Measurements from ENCODE around the gene PKLR.
"Not testable (repeated sequence)": the region's sequence is repeated elsewhere in the genome, so short reads cannot be mapped to it uniquely, and the experiment has no call there.

The PKLR gene

DNA sequence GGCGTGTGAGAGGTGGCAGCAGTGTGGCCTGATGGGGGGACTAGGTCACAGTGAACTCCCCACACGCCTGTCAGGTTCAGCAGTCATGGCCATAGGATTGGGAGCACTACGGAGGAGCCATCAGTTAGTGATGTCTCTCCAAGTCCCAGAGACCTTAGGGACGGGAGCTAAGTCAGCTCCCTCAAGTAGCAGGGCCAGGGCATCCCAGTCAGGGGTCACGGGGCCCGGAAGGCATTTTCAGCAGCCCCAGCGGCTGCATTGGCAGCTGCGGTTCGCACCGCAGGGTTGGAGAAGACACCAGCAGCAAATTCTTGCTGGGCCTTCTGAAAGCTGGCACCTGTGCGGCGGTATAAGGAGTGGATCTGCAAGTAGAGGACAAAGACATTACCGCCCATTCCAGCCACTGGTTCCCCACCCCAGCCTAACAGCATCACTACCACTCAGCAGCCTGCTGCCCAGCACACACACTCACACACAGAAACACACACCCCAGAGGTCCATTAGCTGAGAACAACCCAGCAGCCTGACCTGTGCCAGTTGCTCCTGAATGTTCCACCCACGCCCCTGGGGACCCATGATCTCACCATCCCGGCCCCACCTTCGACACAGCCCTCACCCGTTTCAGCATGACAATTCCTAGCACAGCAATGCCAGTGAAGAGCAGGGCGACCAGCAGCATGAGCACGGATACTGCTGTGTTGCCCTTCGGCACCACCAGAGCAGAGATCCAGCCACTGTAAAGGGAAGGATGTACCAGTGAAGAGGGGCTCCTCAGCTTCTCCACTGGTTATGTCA, 45.0 kb downstream of the PKLR start:
- no peak for DNase-seq (ENCODE audit: low read depth in 1 of 2, low spot score in 1 of 2)

DNA sequence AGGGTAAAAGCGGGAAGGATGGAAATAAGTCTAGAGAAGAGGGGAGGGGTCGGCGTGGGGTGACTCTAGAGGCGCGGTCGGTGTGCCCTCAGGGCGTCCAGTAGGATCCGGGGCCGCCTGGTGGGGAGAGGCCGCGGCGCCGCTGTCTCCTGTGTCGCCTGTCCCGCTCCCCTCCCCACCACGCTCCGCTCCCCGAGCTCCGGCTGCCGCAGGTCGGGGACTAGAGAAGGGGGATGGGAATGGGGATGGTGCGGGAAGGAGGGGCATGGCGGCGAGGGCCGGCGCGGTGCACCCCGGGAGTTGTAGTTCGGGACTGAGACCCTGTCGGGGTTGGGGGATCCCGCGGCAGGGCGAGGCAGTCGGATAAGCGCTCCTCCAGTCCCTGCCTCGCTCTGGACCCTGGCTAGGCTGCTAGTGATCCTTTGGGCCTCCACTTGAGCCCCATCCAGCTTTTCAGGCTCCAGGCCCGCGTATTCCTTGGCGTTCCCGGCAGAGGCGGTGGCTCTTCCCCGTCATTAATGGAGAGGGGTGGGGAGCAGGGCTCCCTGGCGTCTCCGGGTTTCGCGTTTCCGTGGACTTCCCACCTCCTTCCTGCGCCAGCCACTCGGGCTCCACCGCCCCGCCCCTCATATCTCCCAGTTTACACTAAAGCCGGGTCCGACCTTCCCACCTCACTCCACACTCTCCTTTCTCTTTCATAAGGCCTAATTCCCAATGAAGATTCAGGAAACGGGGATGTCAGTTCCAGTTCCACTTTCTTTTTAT, 45.8 kb downstream of the PKLR start, which contains the start of gene ENTREP3:
ENTREP3 (minus strand) TSS at position 241 of the 765 bp plus-strand sequence. CDS start 606 bp downstream, outside the sequence.
- peak; percentile 39 to 65 for DNase-seq (ENCODE audit: low read depth in 1 of 2, low spot score in 1 of 2)

DNA sequence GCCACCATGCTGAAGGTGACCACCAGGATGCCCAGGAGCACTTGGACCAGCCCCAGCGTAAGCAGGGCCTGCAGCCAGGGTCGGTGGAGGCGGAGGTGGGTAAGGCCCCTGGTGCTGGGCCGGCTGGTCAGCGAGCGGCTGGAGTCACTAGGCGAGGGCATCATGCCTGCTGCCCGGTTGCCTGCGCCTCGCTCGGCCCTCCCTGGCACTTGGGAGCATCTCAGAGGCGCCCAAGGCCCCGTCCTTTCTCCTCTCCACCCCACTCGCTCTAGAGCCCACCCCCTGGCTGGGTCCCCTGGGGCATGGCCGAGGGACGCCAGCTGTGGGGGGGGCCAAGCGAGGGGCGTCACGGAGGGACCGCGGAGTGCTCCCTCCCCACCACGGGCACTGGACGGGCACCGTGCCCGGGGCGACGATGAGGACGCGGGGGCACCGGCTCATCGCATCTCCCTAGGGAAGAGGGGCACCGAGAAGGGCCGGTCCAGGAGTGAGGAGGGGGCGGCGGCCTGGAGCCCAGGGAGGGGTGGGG, 46.5 kb downstream of the PKLR start:
- DNase-seq (ENCODE audit: low read depth in 1 of 2, low spot score in 1 of 2) = no peak

DNA sequence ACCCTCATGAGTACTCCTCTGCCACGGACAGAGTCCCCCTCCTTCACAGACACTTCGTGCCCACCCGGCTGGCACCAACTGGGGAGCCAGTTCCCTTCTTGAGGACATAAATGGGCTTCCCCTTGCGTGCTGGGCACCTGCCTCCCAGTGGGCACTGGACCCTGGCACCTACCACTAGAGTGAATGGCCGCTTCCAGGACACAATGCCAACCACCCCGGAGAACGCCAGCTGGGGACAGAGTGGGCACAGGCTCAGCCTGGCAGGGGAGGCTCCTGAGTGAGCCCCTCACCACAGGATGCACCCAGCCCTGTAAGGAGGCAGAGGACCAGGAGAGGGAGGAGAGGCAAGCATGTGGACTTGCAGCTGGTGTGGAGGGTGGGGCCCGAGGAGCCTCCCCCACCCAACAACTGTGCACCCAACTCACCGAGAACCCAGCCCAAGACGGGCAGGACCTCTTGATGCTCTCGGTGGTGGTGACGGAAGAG, 47.0 kb downstream of the PKLR start:
- no peak for DNase-seq (ENCODE audit: low read depth in 1 of 2, low spot score in 1 of 2)

DNA sequence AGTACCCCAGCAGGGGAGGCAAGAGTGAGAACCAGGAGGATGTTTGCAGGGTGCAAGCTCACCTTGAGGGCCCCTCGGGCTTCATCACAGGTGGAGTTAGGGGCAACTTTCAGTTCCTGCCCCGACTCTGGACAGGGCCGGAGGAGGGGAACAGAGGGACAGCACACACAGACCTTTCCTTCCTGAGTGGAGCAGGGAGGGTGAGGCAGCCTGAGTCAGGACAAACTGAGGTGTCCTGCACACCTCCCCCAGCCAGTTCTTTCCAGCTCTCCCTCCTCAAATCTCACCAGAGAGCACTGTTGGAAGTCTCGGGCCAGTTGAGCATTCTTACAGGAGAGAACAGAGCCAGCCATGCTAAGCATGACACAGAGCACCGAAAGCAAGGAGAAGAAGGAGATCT, 47.4 kb downstream of the PKLR start:
- DNase-seq (ENCODE audit: low read depth in 1 of 2, low spot score in 1 of 2) = no peak

DNA sequence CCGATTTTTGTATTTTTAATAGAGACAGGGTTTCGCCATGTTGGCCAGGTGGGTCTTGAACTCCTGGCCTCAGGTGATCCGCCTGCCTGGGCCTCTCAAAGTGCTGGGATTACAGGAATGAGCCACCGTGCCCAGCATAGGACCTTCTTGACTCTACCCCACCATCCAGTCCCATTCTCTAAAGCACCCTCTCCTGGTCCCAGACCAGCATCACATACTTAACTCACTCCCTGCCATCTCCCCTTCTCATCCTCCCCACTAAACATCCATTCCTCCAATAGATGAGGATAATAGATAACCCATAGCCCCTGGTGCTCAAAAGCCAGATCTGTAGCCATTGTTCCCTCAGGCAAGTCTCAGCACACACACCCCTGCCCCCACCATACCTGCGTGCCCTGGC, 48.0 kb downstream of the PKLR start:
- DNase-seq (ENCODE audit: low read depth in 1 of 2, low spot score in 1 of 2) = no peak

DNA sequence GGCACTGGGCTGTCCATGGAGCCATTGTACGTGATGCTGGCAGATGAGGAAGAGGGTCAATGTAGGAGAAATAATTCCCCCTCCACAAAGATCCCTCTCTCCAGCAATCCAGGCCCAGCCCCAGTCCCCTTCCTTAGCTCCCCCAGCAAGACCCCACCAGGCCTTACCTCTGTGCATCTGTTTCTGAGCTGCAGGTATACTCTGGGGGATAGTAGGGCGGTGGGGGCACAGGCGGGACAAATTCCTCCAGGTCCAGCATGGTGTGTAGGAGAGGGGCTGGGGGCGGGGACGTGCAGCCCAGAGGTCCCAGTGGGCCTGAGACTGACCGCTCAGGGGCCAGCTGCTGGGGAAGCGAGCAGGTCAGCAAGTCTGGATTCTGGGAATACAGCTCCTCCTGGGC, 49.7 kb downstream of the PKLR start:
- DNase-seq (ENCODE audit: low read depth in 1 of 2, low spot score in 1 of 2) = no peak

DNA sequence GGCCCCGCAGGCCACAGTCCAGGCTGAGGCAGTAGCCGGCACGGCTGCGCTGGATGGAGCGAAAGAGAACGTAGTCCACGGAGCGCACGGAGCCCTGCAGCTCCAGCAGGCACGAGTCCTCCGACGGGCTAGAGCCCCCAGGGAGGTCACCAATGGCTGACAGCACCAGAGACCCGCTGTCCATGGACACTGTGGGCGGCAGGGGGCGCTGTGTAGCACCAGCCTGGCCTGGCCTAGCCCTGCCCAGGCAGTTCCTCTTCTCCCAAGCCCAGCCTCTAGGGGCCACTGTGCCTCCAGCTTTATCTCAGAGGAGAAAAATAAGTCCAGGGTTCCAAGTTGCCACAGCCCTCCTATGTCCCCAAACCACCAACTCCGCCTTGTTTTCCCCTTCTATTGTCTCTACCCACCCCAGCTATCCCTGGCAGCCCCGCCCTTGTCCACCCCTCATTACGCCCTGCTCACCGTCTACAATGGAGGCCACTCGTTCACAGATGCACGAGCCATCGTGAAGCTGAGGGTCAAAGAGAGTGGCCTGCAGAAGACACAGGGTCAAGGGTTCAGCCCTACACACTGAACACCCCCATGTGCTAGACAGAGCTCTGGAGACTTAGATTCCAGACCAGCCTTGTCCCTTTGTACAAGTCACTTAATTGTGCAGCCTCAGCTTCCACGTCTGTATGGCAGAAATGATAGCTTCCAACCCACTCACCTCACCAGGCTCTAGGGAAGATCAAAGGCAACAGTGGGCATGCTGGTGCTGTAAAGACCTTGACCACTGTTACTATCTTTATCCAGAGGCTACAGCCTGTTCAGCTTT, 50.4 kb downstream of the PKLR start:
- peak; percentile 95 to 96 for DNase-seq (ENCODE audit: low read depth in 1 of 2, low spot score in 1 of 2)

DNA sequence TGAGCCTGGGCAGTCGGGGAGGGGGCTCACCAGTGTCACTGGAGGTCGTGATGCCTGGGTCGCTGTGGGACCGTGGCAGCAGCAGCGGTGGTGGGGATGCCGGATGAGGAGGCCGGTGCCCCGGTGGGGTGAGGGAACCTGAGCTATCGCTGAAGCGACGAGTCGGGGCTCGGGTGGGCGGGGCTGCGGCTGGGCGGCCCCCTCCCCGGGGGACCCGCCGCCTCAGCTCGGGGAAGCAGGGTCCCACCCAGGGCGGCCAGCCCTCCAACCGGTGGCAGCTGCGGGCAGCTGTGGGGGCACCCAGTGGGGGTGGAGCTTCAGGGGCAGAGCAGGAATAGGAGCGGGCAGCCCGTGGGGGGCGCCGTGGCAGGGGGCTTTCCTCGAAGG, 51.0 kb downstream of the PKLR start:
- no peak for DNase-seq (ENCODE audit: low read depth in 1 of 2, low spot score in 1 of 2)

DNA sequence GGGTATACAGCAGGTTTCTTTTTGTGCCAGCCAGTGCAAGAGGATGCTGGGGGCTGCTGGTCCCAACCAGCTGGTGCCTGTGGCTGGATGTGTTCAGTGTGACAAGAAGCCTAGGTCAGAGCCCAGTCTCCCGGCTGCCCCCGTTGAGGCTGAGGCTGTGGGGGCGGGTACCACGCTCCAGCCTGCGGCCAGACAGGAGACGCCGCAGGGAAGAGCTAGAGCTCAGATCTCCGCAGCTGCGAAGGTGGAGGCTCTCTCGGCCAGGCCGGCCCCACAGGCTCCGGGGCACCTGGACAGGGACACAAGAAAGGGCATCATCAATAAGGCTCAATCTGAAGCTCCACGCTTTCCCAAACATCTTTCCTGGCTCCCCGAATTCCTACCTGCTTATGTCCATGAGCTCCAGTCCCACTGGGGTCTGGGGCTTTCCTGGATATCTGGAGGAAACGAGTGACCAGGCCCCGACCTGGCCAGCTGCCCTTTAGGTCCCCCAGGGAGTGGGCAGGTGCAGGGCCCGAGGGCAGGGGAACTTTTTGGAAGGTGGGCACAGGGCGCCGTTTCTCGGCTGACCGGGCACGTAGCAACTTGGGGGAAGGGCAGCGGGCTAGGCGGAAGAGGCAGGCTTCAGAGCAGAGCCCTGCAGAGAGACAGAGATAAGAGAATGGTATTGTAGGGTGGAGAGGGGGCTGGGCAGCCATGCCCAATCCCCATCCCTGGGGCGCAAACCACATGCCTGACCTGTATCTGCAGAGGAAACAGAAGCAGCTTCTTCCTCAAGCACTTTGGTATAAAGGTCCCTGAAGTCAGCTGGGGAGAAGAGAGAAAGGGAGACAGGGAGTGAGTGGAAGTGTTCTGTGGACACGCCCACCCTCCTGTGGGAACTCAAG, 53.3 kb downstream of the PKLR start:
- no peak for DNase-seq (ENCODE audit: low read depth in 1 of 2, low spot score in 1 of 2)

DNA sequence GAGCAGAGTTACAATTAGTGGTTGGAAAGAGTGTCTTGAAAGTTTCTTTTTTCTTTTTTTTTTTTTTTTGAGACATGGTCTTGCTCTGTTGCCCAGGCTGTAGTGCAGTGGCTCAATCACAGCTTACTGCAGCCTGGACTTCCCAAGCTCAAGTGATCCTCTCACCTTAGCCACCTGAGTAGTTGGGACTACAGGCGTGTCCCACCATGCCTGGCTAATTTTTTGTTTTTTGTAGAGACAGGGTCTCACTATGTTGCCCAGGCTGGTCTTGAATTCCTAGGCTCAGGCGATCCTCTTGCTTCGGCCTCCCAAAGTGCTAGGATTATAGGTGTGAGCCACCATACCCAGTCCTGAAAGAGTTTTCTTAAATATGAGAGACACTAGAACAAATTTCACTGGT, 54.4 kb downstream of the PKLR start:
- DNase-seq (ENCODE audit: low read depth in 1 of 2, low spot score in 1 of 2) = not testable (repeated sequence)

DNA sequence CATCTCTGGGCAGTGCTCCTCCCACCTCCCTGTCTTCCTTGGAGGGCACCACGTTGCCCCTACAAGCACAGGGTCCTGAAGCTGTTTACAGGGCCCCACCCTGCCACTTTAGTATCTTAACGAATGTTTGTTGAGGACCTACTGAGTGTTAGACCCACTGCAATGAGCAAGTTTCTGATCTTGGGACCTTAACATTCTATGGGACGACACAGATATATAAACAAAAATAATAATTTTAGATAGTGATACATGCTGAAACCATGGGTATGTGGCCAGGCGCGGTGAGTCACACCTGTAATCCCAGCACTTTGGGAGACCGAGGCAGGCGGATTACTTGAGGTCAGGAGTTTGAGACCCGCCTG, 56.1 kb downstream of the PKLR start:
- DNase-seq (ENCODE audit: low read depth in 1 of 2, low spot score in 1 of 2) = no peak

DNA sequence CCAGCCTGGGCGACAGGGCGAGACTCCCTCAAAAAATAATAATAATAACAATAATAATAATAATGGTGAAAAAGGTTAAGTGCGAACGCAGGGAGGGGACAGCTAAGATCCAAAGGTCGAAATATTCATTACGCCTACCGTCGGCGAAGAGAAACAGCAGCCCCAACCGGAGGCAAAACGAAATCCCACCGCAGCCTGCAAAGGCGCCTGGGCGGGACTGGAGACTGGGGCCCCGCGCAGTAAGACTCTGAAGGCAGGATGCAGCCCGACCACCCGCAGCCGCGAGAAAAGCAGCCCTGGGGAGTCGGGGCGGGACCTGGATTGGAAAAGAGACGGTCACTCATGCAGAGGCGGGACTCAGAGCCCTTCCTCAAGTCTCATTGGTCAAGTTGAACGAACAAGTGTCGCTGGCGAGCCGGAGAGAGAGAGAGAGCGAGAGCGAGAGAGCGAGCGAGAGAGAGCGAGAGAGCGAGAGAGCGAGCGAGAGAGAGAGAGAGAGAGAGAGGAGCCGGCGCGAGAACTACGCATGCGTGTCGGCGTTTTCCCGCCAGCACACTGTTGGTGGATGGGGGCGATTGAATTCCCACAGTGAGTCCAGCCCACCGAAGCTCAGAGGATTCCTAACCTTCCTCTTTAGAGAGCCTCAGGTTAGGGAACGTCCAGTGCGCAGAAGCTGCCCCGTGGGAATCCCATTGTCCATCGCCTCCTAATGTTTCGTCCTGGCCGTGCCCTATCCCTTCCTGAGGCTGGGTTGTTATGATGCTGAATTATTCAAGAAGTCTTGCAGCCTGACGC, 56.7 kb downstream of the PKLR start:
- DNase-seq (ENCODE audit: low read depth in 1 of 2, low spot score in 1 of 2) = peak; percentile 80 to 83

DNA sequence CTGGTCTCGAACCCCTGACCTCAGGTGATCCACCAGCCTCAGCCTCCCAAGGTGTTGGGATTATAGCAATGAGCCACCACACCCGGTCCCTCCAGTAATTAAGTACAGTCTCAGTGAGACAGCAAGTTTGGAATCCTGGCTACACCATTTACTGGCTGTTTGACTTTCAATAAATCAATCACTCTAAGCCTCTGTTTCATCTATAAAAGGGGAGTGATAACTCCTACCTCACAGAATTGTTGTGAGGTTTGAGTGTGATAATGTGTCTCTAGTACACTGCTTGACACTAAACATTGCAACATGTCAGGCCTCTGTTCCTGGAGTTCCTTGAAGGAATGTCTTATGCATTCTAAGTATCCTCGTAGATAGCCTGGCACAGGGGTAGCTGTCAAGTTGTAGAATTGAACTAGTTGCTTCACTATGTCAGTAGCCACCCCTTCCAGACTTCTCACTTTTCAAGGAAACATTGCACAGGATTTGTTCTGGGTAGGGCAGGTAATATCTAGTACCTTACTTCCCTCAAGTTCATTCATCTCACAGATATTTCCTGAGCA, 58.4 kb downstream of the PKLR start:
- DNase-seq (ENCODE audit: low read depth in 1 of 2, low spot score in 1 of 2) = no peak

DNA sequence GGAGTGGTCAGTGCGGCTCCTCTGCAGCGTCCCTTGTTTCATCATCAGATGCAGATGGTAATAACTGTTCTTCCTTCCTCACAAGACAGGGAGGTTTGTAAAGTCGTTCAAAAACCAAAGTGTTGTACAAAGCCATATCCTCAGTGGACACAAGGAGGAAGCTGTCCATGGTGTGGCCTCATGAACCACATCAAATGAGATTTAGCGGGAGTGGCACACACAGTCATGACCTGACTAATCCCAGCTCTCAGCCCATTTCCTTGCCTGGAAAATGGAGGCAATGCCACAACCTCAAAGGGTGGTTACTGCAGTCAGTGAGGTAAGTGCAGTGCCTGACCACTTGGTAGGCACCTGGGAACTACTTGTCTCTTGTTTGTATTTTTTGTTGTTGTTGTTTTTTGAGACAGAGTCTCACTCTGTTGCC, 59.4 kb downstream of the PKLR start:
- DNase-seq (ENCODE audit: low read depth in 1 of 2, low spot score in 1 of 2) = no peak

DNA sequence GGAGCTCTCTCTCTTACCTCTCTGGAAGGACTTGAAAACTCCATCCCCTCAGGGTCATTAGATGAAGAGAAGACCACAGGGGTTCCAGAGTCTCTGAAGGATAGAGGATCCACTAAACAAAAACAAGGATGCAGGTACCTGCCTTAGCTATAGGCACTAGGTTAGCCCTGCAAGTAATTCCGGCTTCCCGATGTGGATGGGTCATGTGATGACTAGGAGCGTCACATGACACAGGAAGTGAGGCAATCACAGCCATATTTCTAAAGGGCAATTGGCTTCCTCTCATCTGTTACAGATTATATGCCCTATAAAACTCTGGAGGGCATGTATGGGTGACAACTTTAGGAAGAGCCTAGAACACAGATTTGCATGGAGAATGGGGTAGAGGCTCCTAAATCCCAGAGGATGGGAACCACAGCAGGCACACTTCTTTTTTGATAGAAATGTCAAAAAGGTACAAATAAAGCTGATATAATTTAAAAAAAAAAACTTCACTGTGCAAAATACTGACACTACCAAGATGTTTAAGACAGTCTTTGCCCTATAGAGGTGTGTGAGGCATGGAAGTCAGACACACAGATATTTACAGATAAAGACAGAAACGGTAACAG, 60.1 kb downstream of the PKLR start:
- peak; percentile 32 to 44 for DNase-seq (ENCODE audit: low read depth in 1 of 2, low spot score in 1 of 2)
